HG03175 (cell line): ENCODE measurements around the gene XPOT.
A peak's percentile ranks its signal among the peaks of the same experiment; 100 is the strongest.
"Not testable (repeated sequence)": the region's sequence is repeated elsewhere in the genome, so short reads cannot be mapped to it uniquely, and the experiment has no call there.

ENCODE experiments used
- ATAC-seq: cut with Tn5 transposase; IDR thresholded peaks from one replicate; pipeline ENCODE4 v1.9.1; 2021; ENCODE audit warnings: mild to moderate bottlenecking, moderate library complexity; ENCODE audit not compliant: unreplicated experiment

The XPOT gene, protein sequence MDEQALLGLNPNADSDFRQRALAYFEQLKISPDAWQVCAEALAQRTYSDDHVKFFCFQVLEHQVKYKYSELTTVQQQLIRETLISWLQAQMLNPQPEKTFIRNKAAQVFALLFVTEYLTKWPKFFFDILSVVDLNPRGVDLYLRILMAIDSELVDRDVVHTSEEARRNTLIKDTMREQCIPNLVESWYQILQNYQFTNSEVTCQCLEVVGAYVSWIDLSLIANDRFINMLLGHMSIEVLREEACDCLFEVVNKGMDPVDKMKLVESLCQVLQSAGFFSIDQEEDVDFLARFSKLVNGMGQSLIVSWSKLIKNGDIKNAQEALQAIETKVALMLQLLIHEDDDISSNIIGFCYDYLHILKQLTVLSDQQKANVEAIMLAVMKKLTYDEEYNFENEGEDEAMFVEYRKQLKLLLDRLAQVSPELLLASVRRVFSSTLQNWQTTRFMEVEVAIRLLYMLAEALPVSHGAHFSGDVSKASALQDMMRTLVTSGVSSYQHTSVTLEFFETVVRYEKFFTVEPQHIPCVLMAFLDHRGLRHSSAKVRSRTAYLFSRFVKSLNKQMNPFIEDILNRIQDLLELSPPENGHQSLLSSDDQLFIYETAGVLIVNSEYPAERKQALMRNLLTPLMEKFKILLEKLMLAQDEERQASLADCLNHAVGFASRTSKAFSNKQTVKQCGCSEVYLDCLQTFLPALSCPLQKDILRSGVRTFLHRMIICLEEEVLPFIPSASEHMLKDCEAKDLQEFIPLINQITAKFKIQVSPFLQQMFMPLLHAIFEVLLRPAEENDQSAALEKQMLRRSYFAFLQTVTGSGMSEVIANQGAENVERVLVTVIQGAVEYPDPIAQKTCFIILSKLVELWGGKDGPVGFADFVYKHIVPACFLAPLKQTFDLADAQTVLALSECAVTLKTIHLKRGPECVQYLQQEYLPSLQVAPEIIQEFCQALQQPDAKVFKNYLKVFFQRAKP

DNA sequence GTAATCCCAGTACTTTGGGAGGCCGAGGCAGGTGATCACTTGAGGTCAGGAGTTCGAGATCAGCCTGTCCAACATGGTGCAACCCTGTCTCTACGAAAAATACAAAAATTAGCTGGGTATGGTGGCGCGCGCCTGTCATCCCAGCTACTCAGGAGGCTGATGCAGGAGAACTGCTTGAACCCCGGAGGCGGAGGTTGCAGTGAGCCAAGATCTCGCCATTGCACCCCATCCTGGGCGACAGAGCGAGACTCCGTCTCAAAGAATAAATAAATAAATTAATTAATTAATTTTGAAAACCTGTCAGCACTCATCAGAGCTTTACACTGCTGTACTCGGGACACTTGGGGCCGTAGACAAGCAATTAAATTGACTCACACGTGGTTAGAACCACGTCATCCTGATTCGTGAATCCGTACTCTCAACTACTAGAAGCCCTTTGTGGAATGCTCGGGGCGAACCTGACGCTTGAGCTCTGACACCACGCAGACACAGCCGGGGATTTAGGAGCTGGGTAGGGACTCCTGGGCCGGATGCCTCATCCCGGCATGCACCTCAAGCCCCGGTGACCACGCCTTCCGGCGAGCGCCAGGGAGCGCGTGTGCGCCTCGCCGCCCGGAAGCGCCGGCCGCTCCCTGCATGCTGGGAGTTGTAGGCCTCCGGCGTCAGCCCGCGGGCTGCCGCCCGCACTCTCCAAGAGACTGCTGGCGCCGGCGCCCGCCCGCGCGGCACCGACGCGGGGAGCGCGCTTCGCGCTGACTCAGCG, at the start of gene XPOT:
Gene XPOT, plus strand, starts transcription at position 686 of the 763 bp plus-strand sequence. CDS start 5,644 bp downstream, outside the sequence.
- peak; percentile 90 for ATAC-seq

DNA sequence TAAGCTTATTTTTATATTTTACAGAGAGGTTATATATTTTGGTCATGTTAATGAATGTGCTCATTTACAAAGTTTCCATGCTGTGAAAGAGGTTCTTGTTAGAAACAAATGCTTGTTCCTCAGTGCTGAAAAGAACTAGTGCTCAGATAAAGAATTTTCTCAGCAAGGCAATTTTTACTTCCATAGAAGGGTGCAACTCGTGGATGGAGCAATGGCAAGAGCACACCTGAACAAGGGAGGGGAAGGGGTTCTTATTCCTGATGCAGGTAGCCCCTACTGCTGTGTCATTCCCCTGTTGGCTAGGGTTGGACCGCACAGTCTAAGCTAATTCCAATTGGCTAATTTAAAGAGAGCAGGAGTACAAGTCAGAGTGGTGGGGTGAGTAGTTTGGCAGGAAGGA, 48.0 kb upstream of the XPOT start:
- ATAC-seq, result not testable (repeated sequence)

DNA sequence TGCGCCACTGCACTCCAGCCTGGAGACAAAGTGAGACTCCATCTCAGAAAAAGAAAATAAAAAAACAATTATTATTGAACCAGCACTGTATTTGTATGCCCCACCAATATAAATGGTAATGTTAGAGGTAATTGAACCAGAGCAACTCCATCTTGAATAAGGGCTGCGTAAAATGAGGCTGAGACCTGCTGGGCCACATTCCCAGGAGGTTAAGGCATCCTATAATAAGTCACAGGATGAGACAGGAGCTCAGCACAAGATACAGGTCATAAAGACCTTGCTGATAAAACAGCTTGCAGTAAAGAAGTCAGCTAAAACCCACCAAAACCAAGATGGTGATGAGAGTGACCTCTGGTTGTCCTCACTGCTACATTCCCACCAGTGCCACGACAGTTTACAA, 43.0 kb upstream of the XPOT start:
- not testable (repeated sequence) for ATAC-seq

DNA sequence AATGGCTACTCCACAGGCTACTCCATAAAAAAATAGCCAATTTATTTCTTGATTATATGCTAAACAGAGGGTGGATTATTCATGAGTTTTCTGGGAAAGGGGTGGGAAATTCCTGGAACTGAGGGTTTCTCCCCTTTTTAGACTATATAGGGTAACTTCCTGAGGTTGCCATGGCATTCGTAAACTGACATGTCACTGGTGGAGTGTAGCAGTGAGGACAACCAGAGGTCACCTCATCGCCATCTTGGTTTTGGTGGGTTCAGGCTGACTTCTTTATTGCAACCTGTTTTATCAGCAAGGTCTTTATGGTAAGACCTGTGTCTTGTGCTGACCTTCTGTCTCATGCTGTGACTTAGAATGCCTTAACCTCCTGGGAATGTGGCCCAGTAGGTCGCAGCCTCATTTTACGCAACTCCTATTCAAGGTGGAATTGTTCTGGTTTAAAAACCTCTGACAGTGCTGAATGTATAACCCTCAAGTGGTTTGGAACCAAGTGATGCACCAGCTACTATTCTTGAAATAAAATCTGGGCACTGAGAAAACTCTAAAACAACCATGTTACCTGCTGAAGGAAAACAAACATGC, 41.4 kb upstream of the XPOT start:
- no peak for ATAC-seq

DNA sequence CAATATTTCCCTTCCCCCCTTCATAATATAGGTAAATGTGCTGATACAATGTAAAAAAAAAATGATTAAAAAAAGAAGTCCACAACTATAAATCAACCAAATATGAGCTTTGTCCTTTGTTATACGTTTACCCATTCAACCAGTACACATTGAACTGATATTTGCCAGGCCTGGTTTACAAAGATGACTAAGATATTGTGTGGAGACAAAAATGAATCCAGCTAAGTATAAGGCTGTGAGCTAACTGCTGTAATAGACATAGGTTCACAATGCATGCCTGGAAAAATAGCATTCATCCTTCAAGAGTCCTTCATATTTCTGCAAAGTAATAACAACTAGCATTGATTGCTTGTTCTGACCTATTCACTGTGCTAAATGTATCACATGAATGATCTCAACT, 20.5 kb upstream of the XPOT start:
- ATAC-seq, result no peak

DNA sequence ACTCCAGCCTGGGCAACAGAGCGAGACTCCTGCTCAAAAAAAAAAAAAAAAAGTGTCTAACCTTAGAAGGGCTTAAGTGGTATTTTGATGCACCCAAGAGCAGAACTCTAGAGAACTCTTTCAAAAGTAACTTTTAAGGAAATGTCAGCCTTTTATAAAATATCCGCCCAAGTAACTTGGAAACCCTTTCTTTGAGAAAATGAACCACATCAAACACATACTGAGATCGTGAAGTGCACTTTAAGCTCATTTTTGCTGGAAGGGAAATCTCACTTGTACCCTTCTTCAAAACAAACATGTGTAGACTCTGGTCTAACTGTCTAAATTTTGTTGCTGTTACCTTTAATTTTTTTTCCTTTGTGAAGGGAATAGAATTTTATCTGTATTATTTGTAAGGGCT, 19.2 kb upstream of the XPOT start:
- no peak for ATAC-seq

DNA sequence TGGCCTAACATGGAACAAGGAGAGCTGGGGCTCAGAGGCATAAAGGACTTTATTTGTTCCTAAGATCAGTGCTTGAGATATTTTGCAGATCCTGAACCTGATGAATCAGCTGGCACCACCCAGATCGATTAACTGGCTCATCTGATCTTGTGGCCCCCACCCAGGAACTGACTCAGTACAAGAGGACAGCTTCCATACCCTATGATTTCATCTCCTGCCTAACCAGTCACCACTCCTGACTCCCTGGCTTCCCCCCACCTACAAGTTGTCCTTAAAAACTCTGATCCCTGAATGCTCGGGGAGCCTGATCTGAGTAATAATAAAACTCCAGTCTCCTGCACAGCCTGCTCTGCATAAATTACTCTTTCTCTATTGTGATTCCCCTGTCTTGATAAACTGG, 18.7 kb upstream of the XPOT start:
- ATAC-seq, result no peak

DNA sequence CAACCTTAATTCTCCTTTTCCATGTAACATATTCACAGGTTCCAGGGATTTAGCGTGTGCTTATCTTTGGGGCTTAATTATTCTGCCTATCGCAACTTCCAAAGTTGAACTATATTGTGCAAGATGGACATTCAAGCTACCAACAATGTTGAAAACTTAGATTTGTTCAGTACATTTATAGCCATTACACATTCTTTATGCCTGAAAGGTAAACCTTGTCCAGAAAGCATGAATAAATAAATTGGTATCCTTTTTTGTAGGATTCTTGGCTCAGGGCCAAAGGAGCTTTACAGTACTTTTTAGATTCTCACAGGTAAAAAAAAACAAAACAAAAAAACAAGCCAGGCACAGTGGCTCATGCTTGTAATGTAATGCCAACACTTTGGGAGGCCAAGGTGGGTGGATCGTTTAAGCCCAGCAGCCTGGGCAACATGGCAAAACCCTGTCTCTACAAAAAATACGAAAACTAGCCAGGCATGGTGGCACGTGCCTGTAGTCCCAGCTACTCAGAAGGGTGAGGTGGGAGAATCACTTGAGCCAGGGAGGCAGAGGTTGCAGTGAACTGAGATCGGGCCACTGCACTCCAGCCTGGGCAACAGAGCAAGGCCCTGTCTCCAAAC, 16.9 kb upstream of the XPOT start:
- ATAC-seq, result no peak

DNA sequence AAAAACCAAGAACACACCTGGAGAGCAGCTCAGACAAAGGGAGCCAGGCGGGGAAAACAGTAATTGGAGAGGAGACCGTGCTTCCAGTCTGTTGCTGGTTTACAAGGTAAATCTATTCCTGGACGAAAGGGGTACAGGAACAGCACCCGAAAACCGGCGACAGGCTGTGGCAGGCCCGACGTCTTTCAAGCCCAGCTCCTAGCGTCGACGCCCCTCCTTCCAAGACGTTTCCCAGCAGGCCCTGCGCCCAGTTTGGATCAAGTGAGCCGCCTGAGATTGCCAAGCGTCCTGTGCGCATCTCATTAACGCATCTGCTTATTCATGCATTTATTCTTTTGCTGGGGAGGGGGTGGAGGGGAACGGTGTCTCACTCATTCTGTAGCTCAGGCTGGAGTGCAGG, 15.0 kb upstream of the XPOT start:
- ATAC-seq, result no peak

DNA sequence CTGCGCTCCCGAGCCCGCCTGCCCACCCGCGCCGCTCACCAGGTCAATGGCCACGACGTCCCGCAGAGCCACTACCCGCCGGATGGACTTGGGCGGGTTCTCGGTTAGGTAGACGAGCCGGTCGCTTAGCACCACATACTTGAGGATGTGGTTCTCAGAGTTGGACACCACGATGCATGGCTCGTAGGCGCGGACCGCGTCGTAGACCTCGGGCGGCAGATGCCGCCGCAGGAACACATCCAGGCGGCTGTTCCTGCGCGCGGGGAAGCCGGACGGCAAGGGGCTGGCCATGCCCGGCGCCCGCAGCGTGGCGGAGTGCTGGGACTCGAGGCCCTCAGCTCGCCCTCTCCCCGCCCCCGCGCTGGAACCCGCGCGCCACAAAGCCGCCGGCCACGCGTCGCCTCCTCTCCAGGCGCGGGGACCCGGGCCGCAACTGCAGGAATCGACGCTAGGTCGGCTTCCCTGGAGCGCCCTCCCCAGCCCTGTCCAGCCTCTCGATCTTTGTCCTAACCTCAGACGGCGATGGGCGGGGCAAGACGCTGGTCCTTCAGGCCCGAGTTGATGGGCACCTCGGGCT, 13.8 kb upstream of the XPOT start, which contains the start of gene C12orf56:
Gene C12orf56, minus strand, starts transcription at position 484 of the 577 bp plus-strand sequence. Its CDS starts 193 bp downstream, at position 291.
- ATAC-seq, result no peak

DNA sequence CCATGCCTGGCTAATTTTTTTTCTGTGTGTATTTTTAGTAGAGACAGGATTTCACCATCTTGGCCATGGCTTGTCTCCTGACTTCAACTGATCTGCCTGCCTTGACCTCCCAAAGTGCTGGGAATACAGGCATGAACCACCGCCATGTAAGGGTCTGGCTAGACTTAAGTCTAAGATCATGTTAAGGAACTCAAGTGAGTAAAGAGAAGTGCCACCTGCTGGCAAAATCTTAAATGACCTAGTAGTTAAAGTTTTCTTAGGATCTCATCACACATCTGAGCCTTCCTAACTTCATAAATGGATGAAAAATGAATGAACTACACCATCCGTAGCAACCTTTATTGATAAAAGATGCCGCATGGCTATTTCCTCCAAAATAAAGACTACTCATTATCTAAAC, 12.0 kb upstream of the XPOT start:
- ATAC-seq, result peak; percentile 57

DNA sequence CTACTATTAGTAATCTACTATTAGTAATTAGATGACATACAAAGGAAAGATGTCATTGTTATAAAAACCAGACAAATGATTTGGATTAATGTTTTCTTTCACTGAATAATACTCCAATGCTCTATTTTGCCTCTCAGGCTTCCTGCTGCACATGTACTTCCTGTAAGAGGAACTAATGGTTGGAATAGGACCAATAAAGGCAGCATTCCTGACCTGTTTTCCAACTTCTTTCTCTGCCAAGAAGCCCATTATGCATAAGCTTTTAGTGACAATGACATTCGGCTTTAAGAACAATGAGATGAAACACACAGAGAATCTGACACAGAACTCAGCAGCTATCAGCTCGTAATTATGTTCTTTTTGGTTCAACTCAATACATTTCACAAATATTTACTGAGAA, 8.5 kb upstream of the XPOT start:
- ATAC-seq, result no peak

DNA sequence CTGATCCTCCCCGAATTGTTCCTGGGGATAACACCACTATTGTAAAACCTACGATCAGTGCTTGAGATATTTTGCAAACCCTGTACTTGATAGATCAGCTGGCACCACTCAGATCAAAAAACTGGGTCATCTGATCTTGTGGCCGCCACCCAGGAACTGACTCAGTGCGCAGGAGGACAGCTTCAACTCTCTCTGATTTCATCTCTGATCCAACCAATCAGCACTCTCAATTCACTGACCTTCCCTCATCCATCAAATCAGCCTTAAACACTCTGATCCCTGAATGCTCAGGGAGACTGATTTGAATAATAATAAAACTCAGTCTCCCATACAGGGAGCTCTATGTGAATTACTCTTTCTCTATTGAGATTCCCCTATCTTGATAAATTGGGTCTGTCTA, 4.2 kb upstream of the XPOT start:
- no peak for ATAC-seq

DNA sequence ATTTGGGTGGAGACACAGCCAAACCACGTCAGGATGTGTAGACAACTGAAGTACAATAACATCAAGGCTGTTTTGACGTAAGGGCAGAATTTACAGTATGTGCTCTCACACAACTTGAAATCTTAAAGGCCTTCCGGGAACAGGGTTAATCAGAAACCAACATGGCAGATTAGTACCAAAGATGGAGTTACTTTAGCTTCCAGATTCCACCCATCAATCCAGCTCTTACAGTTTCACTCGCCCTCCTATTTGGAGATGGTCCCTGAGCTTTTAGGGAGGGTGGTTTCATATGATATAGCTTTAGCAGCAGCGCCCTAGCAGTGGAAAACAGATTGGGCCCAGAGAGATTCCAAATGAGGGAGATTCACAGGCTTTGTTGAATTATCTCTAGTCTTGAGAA, 2.0 kb upstream of the XPOT start:
- ATAC-seq, result no peak

DNA sequence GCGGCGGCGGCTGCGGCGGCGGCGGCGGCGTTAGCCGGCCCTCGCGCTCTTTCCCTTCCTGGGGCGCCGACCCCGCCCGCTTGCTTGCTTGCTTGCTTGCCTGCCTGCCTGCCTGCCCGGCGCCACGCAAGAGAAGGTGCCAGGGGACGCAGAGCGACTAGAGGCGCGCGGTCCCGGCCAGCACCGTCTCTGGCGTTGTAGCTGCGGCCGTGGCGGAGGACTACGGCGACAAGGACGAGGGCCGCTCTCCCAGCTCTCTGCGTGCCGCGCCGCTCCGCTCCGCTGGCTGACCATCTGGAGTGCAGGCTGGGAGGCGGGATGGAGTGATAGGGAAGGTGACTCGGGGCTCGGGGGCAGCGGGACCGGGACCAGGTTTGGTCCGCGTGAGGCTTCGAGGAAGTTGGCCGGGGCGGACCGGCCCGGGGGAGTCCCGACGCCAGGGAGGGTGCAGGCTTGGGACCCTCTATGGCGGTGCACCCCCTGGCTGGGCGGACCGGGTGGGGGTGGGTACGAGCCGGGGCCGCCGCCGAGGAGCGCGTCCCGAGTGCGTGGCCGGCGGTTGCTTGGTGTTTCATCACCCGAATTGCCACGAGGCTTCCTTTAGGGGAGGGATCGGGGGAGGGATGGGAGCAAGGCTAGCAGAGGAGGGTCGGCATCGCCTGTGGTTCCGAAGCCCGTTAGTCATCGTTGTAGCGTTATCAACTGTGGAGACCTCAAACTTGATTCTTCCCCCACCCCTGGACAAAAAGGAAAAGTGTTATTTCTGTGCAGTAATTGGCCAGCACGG, 471 bp downstream of the XPOT start:
- peak; percentile 26 for ATAC-seq

DNA sequence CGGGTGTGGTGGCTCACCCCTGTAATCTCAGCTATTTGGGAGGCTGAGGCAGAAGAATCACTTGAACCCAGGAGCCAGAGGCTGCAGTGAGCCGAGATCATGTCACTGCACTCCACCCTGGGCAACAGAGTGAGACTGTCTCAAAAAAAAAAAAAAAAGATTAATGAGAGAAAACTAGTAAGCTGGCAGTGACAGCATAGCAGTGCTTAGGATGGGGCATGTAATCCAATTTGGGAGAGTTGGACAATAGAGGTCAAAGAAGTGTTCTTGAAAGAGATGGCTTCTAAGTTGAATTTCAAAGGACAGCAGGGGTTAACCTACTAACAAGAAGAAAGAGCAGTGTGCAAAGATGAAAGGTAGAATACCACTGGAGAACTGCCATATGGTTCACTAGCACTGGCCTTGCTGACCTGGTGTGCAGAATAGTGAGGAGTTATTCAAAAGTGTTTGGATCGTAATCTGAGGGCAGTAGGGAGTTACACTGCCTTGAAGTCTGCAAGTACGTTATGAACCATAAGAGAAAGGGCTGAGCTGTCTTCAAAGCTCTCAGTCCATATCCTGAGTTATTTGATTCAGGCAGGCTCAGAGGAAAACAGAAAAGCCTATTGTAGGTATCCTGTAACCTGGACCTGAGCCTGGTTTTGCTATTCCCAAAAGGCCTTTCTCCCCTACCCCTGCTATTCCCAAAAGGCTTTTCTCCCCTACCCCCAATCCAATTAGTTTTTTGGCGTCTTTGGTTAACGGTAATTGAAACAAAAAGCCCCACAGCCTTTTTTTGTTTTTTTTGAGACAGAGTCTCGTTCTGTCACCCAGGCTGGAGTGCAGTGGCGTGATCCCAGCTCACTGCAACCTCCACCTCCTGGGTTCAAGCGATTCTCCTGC, 3.4 kb downstream of the XPOT start:
- no peak for ATAC-seq

DNA sequence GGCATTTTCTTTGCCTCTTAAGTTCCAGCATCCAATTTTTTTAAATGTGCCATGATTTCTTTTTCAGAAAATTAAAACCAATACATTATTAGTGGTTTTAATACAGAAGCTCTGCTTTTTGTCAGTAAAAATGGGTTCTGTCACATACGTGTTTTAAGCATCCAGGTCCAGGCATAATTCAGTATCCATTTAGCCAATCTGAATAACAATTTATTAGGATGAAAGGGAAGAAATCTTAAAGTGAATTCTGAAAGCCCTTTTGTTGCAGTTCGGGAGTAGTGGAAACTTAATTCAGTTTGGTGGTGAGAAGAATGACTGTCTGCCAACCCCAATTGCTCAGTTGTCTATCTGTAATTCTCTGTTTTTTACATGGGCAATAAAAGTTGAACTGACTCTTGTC, 7.2 kb downstream of the XPOT start:
- no peak for ATAC-seq

DNA sequence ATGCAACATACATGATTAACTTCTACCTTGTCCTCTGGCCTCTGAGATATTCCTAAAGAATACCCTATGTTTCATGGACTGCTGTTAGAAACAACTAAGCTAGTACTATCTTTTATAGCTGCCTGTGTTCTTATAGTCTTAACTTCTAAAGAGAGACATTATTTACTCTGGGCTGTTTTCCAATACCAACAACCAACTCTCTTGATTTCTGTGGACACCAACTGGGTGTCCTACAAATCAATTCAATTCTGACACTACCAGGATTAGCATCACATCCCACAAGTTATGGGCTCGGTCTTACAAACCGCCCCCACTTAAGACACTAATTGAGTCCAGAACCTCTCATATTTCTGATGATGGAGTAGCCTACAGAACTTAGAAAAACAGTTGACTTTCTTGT, 8.3 kb downstream of the XPOT start:
- ATAC-seq, result no peak
